ENCODE measurements around the gene SKI. TPM values are rescaled to one million over a fixed set of nuclear protein-coding genes. Genes with fewer than 3 reads are reported as not detected.

Gene SKI
- total and polyA plus RNA-seq, 2 of the 8 experiments (the other 6 are each of a cell fraction or from before 2014, with no cell fraction given), result 8.3 to 87.6 TPM

GRCh38 chr1:2202008-2202575, 26.0 kb upstream of the SKI start:
- no peak overlapping the region for H4K8ac ChIP-seq (ENCODE audit: extremely low read depth, insufficient read depth, low read length)
- H3K36me3 ChIP-seq (ENCODE audit: control insufficient read depth in 2 of 4, insufficient read depth in 4 of 4, low read length in 3 of 4), result no peaks in the 10 kb centered on the region
- no peaks in the 10 kb centered on the region; the same call in 1 of the 2 replicates for H3K79me1 ChIP-seq (ENCODE audit: low read depth, low read length)
- H3K9me3 ChIP-seq (ENCODE audit: insufficient read depth in 2 of 2, low read depth in 1 of 2, low read length in 1 of 2), result no peaks in the 10 kb centered on the region
- no peak overlapping the region for H3K56ac ChIP-seq (replicated peaks; ENCODE audit: insufficient read length, low read depth, low read length)
- no peak overlapping the region for H2BK5ac ChIP-seq (ENCODE audit: low read depth, low read length)
- no peak overlapping the region for H3K14ac ChIP-seq (ENCODE audit: insufficient read length)
- no peak overlapping the region for H2BK120ac ChIP-seq (replicated peaks; ENCODE audit: low read depth, low read length)
- H2BK12ac ChIP-seq (ENCODE audit: low read depth, low read length), result 0 out of 2 replicates have a peak overlapping the region, but pooled peaks have one; percentile 2
- H4K5ac ChIP-seq (ENCODE audit: insufficient read length, low read depth, low read length), result no peak overlapping the region
- no peak overlapping the region for H3K23ac ChIP-seq (ENCODE audit: insufficient read length)
- no peaks in the 10 kb centered on the region for H3K79me2 ChIP-seq (ENCODE audit: control insufficient read depth in 1 of 2, insufficient read depth in 2 of 2, low read length in 2 of 2)
- no peak overlapping the region for H2BK15ac ChIP-seq (ENCODE audit: low read length)
- WGBS, 2 experiments (ENCODE audit: extremely low coverage in 1 of 2, insufficient coverage in 1 of 2, insufficient read length in 1 of 2, insufficient replicate concordance in 2 of 2, low coverage in 1 of 2, low lambda C conversion rate in 2 of 2, missing lambda C conversion rate in 1 of 2), result 91% methylated on average over 9 of the region's 9 CpGs; no CpG with 5 or more reads in 1 of the 2 experiments
- H3K9ac ChIP-seq (replicated peaks in 1 of 4; ENCODE audit: extremely low read depth in 1 of 4, low read depth in 3 of 4, low read length in 3 of 4), result no peak overlapping the region
- H3K23me2 ChIP-seq (ENCODE audit: low read depth, low read length), result peaks cover 6% of the 10 kb centered on the region
- no peak overlapping the region for H4K91ac ChIP-seq (replicated peaks; ENCODE audit: insufficient read length, low read length)
- no peak overlapping the region for H3K27ac ChIP-seq (ENCODE audit: low read depth, low read length)
- H3K18ac ChIP-seq (ENCODE audit: extremely low read depth, low read length), result no peak overlapping the region
- no peak for DNase-seq (ENCODE audit: low read depth in 1 of 2, low spot score in 2 of 2)
- no peak overlapping the region for H2AFZ ChIP-seq (ENCODE audit: low read length)
- H2BK20ac ChIP-seq (ENCODE audit: low read length), result no peak overlapping the region
- H3K27me3 ChIP-seq (replicated peaks in 1 of 4; ENCODE audit: control insufficient read depth in 3 of 4, extremely low read depth in 1 of 4, insufficient read depth in 3 of 4, low read length in 3 of 4), result peaks cover 0 to 8% (median 6%) of the 10 kb centered on the region in 4 experiments; a peak in 4 of 7 replicates
- TF ChIP-seq CEBPB (IDR thresholded peaks at IDR 0.05; ENCODE audit: low read depth, low read length) (no peak), E2F6 (IDR thresholded peaks at IDR 0.05) (no peak), JUND (IDR thresholded peaks at IDR 0.05; ENCODE audit: low read length) (no peak), CBX5 (IDR thresholded peaks at IDR 0.05; ENCODE audit: low read depth, low read length) (no peak), SIN3A (conservative IDR thresholded peaks at IDR 0.05 in 1 of 2, IDR thresholded peaks at IDR 0.05 in 1 of 2; ENCODE audit: low read depth in 1 of 2, low read length in 2 of 2) (no peak), ASH2L (IDR thresholded peaks at IDR 0.05; ENCODE audit: low read length) (no peak), SP4 (IDR thresholded peaks at IDR 0.05; ENCODE audit: low read length) (no peak), USF2 (IDR thresholded peaks at IDR 0.05; ENCODE audit: low read length) (no peak), EZH2 (IDR thresholded peaks at IDR 0.05; ENCODE audit: low read depth, low read length, severe bottlenecking) (no peak)
- CTCF ChIA-PET (ENCODE audit: partially characterized antibody), result interaction anchor here (0.7 to 2.9 kb wide), 8 partner anchors 28 to 258 kb away, joined by 3 to 11 read pairs (median 4); no protein-coding TSS in a partner anchor
- H3K4ac ChIP-seq (replicated peaks; ENCODE audit: insufficient read length, low read depth, low read length), result no peak overlapping the region
- H4K20me1 ChIP-seq (replicated peaks in 1 of 2; ENCODE audit: control insufficient read depth in 1 of 2, insufficient read depth in 2 of 2, low read length in 2 of 2), result no peaks in the 10 kb centered on the region
- peaks cover 3 to 16% (median 13%) of the 10 kb centered on the region in 4 experiments for H3K4me1 ChIP-seq (replicated peaks in 1 of 4; ENCODE audit: control insufficient read depth in 3 of 4, insufficient read depth in 4 of 4, low read length in 3 of 4)
- H2AK5ac ChIP-seq (ENCODE audit: low read depth, low read length), result no peak overlapping the region
- H3K4me2 ChIP-seq (ENCODE audit: insufficient read depth in 1 of 2, low read depth in 2 of 2, low read length in 2 of 2), result no peak overlapping the region
- H3K4me3 ChIP-seq (ENCODE audit: extremely low read depth in 1 of 4, insufficient read depth in 2 of 4, low read depth in 3 of 4, low read length in 4 of 4), result no peak overlapping the region
- POLR2A ChIA-PET (ENCODE audit: partially characterized antibody), result interaction anchor here (1.3 to 1.7 kb wide), 3 partner anchors 11 to 27 kb away, joined by 3 to 7 read pairs (median 6); no protein-coding TSS in a partner anchor
- no peak for FAIRE-seq

All from H1 (cell line).